GM06990 (cell line): ENCODE data around the gene DUSP2.

Experiments
- DNase-seq: peaks from one replicate; pipeline ENCODE4 v3.0.0-alpha.2; 2011; ENCODE audit not compliant: insufficient read length; ENCODE audit errors: extremely low read depth
- H3K27me3 ChIP-seq: replicated peaks from 2 replicates; pipeline ENCODE4 v1.6.0; 2011; ENCODE audit warnings: low read length; ENCODE audit not compliant: control insufficient read depth, insufficient read depth
- H3K36me3 ChIP-seq: 2 replicates; pipeline ENCODE4 v1.5.1; 2011; ENCODE audit warnings: low read length; ENCODE audit not compliant: control insufficient read depth, insufficient read depth
- H3K4me3 ChIP-seq: replicated peaks from 2 replicates; pipeline ENCODE4 v1.5.1; 2011; ENCODE audit warnings: low read depth, mild to moderate bottlenecking, control low read depth, low read length
- CTCF ChIP-seq: IDR thresholded peaks from 2 replicates; pipeline ENCODE4 v1.5.1; 2011; ENCODE audit warnings: low read length, control low read depth, mild to moderate bottlenecking, inconsistent platforms; ENCODE audit not compliant: insufficient read depth, poor library complexity, severe bottlenecking

The DUSP2 gene

GRCh38 chr2:96110621-96111256 lies 34.5 kb downstream of the DUSP2 start:
- no peaks in the 10 kb centered on the region for H3K36me3 ChIP-seq
- DNase-seq = no peak
- H3K27me3 ChIP-seq = no peaks in the 10 kb centered on the region
- no peak overlapping the region for H3K4me3 ChIP-seq
- no peak for TF ChIP-seq CTCF

GRCh38 chr2:96109931-96110511 lies 35.2 kb downstream of the DUSP2 start:
- Histone ChIP-seq H3K36me3 (no peaks in the 10 kb centered on the region), H3K27me3 (no peaks in the 10 kb centered on the region), H3K4me3 (no peak overlapping the region)
- TF ChIP-seq CTCF = no peak
- no peak for DNase-seq

GRCh38 chr2:96109361-96109680 lies 35.9 kb downstream of the DUSP2 start:
- H3K27me3 ChIP-seq = no peaks in the 10 kb centered on the region
- TF ChIP-seq CTCF = no peak
- no peak overlapping the region for H3K4me3 ChIP-seq
- no peaks in the 10 kb centered on the region for H3K36me3 ChIP-seq
- DNase-seq = no peak

- Histone ChIP-seq H3K27me3 (no peaks in the 10 kb centered on the region), H3K4me3 (no peak overlapping the region), H3K36me3 (no peaks in the 10 kb centered on the region)
- DNase-seq = no peak
- no peak for TF ChIP-seq CTCF
Measured at GRCh38 chr2:96108541-96109360, 36.5 kb downstream of the DUSP2 start.

- no peak for TF ChIP-seq CTCF
- H3K4me3 ChIP-seq = no peak overlapping the region
- H3K27me3 ChIP-seq = no peaks in the 10 kb centered on the region
- no peaks in the 10 kb centered on the region for H3K36me3 ChIP-seq
- no peak for DNase-seq
Measured at GRCh38 chr2:96108151-96108540, 37.1 kb downstream of the DUSP2 start.
